Ovary (tissue), 9 donors: ENCODE results near the gene TMEM259. TPM values are rescaled to one million over a fixed set of nuclear protein-coding genes. Genes with fewer than 3 reads are reported as not detected.

Experiments used
- DNase-seq, 5 donors: peaks; one replicate each; pipeline ENCODE4 v3.0.0-alpha.2; 2019 to 2020
- H3K27ac ChIP-seq, 2 donors: fragments of 200-600 bp; one replicate each; pipeline versions ENCODE4 v1.5.1 to v1.8.0; 2019 to 2022
- H3K27me3 ChIP-seq: fragments of 200-600 bp; one replicate; pipeline ENCODE4 v1.8.0; 2022
- H3K36me3 ChIP-seq: fragments of 200-600 bp; sonication (generic); one replicate; pipeline ENCODE4 v1.5.1; 2019
- H3K4me1 ChIP-seq: one replicate; pipeline ENCODE4 v1.8.1; 2013; ENCODE audit warnings: mild to moderate bottlenecking, moderate library complexity; ENCODE audit not compliant: insufficient read depth
- H3K4me3 ChIP-seq: fragments of 200-600 bp; sonication (generic); one replicate; pipeline ENCODE4 v1.5.1; 2017
- H3K9me3 ChIP-seq, 2 donors: fragments of 200-600 bp in 1 of 2; sonication (generic) in 1 of 2; one replicate each; pipeline versions ENCODE4 v1.5.1 to v1.8.1; 2013 to 2019; ENCODE audit warnings: mild to moderate bottlenecking in 1 of 2, moderate library complexity in 1 of 2
- CTCF ChIP-seq, 3 donors: fragments of 450-650 bp in 2 of 3; fragments of 200-600 bp in 1 of 3; IDR thresholded peaks; one replicate each; pipeline versions ENCODE4 v1.5.1 to v1.8.0; 2016 to 2022; ENCODE audit warnings: antibody characterized with exemption in 3 of 3, mild to moderate bottlenecking in 1 of 3
- EP300 ChIP-seq: sonication (generic); formaldehyde crosslinking; IDR thresholded peaks from one replicate; pipeline ENCODE4 v1.6.1; 2017; ENCODE audit warnings: antibody characterized with exemption
- POLR2A ChIP-seq: fragments of 450-650 bp; IDR thresholded peaks from one replicate; pipeline ENCODE4 v1.6.1; 2017; ENCODE audit warnings: antibody characterized with exemption, mild to moderate bottlenecking, moderate library complexity
- WGBS, 3 donors: extraction: QIAGEN DNeasy Blood & Tissue Kit in 1 of 3; methylation state at CpG; one replicate each; pipeline versions ENCODE4 v1.1.5 to v1.1.7; 2013 to 2017; 5-methylcytosine and 5-hydroxymethylcytosine counted together
- intact Hi-C, 4 donors: fragments of 100-400 bp; cut with DNase I; formaldehyde crosslinking; loops; one replicate each; pipeline versions ENCODE4 v1.11.0 to v1.15.1; 2022 to 2023
- polyA plus RNA-seq, 2 donors: library from polyadenylated mRNA; stranded (reverse); fragments of 200-250 nt in 1 of 2; fragments of 350-450 nt in 1 of 2; fragmentation: Illumina TruSeq in 1 of 2; extraction: RNeasy Lipid Tissue Mini Kit (QIAGEN cat#74804) in 1 of 2; gene quantifications; one replicate each; pipeline ENCODE4 v1.2.3, GENCODE V29; 2013 to 2014
- total RNA-seq, 7 donors: library from RNA; depleted of rRNA in 2 of 7; stranded (reverse); fragments of >200 nt in 2 of 7; fragmentation: NEBNext Ultra II Directional in 3 of 7; extraction: Animal tissue kit (Norgen Biotek cat#: 25700) in 3 of 7; gene quantifications; one replicate each; pipeline versions ENCODE4 v1.1.0 to v1.2.4, GENCODE V29; 2016 to 2023
- donor health status: DM: no; HTN: no; CAD: no; lungs with moderate emphysema.
- donor health status: DM: no; HTN: no; CAD: no.
- donor health status: Bipolar disorder and iron deficiency.
- donor health status: DM: yes; HTN: yes; CAD: no.
- donor health status: DM: no; HTN: no; CAD: no.
- donor health status: DM: yes; HTN: yes; CAD: no.

Gene TMEM259
- total and polyA plus RNA-seq, 9 donors = 26.0 to 196 (median 127) TPM

- DNase-seq = peak in 1 of 5 donors; percentile 44
- TF ChIP-seq CTCF (IDR thresholded peaks at IDR 0.05) (no peak), POLR2A (no peak), EP300 (no peak)
- intact Hi-C loops = no loop called here
- WGBS, 3 donors = 59 to 67% (median 65%) methylated on average over 31 to 45 of the region's 45 CpGs
- Histone ChIP-seq H3K36me3 (no peaks in the 10 kb centered on the region), H3K27ac (no peak overlapping the region), H3K4me3 (no peak overlapping the region), H3K27me3 (peaks cover 20% of the 10 kb centered on the region), H3K4me1 (no peaks in the 10 kb centered on the region), H3K9me3 (no peaks in the 10 kb centered on the region)
Measured at GRCh38 chr19:1068009-1069001, 47.4 kb upstream of the TMEM259 start.

- TF ChIP-seq EP300 (no peak), POLR2A (no peak), CTCF (IDR thresholded peaks at IDR 0.05) (no peak)
- Histone ChIP-seq H3K4me3 (peak overlapping the region; percentile 12), H3K27me3 (peaks cover 20% of the 10 kb centered on the region), H3K4me1 (no peaks in the 10 kb centered on the region), H3K27ac (no peak overlapping the region), H3K36me3 (no peaks in the 10 kb centered on the region), H3K9me3 (no peaks in the 10 kb centered on the region)
- peak in 1 of 5 donors; percentile 36 for DNase-seq
- WGBS, 3 donors = 2 to 4% (median 2%) methylated on average over 37 to 38 of the region's 38 CpGs
- intact Hi-C loops = no loop called here
Measured at GRCh38 chr19:1067341-1067957, 46.5 kb upstream of the TMEM259 start.

GRCh38 chr19:1066748-1067340 is 45.9 kb upstream of the TMEM259 start, which contains the start of gene ARHGAP45:
ARHGAP45 (plus strand) TSS chr19:1067167; CDS start chr19:1067406, 239 bp downstream.
- Histone ChIP-seq H3K27me3 (peaks cover 20% of the 10 kb centered on the region), H3K36me3 (no peaks in the 10 kb centered on the region), H3K4me3 (peak within 1 kb of the TSS; percentile 12), H3K9me3 (no peaks in the 10 kb centered on the region), H3K27ac (no peak within 1 kb of the TSS), H3K4me1 (no peaks in the 10 kb centered on the region)
- intact Hi-C loops = no loop called here
- no peak for DNase-seq
- WGBS, 3 donors = 4 to 6% (median 5%) methylated on average over 27 to 61 of the region's 61 CpGs
- TF ChIP-seq CTCF (IDR thresholded peaks at IDR 0.05) (no peak), POLR2A (no peak)

GRCh38 chr19:1066251-1066747 is 45.4 kb upstream of the TMEM259 start:
- Histone ChIP-seq H3K4me3 (no peak overlapping the region), H3K27me3 (peaks cover 20% of the 10 kb centered on the region), H3K9me3 (no peaks in the 10 kb centered on the region), H3K27ac (no peak overlapping the region), H3K4me1 (no peaks in the 10 kb centered on the region), H3K36me3 (no peaks in the 10 kb centered on the region)
- intact Hi-C loops = no loop called here
- TF ChIP-seq POLR2A (no peak), EP300 (no peak), CTCF (IDR thresholded peaks at IDR 0.05) (no peak)
- WGBS, 3 donors = 26 to 36% (median 34%) methylated on average over 16 to 17 of the region's 17 CpGs
- no peak for DNase-seq
